ENCODE data around the gene NDUFA6.

NDUFA6 gene

DNA sequence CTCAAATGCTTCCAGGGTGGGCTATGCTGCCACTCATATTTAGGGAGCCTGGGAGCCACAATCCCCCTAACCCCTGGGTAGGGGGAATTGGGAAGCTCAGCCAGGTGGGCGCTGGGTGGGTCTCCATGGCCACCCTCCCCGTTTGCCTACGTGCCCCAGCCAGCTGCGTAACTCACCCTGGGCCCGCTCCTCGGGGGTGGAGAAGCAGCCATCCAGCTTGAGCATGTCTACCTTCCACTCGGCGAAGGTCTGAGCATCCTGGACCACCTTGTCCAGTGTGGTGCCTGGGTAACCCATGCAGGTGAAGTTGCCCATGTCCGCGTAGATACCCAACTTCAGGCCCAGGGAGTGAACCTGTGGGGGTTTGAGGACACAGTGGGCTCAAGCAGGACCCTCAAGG lies 23.6 kb downstream of the NDUFA6 start:
- no peak overlapping the region for H3K4me2 ChIP-seq (ENCODE audit: low read depth, low read length)
- no peaks in the 10 kb centered on the region for H3K36me3 ChIP-seq (replicated peaks; ENCODE audit: insufficient read depth, low read length)

DNA sequence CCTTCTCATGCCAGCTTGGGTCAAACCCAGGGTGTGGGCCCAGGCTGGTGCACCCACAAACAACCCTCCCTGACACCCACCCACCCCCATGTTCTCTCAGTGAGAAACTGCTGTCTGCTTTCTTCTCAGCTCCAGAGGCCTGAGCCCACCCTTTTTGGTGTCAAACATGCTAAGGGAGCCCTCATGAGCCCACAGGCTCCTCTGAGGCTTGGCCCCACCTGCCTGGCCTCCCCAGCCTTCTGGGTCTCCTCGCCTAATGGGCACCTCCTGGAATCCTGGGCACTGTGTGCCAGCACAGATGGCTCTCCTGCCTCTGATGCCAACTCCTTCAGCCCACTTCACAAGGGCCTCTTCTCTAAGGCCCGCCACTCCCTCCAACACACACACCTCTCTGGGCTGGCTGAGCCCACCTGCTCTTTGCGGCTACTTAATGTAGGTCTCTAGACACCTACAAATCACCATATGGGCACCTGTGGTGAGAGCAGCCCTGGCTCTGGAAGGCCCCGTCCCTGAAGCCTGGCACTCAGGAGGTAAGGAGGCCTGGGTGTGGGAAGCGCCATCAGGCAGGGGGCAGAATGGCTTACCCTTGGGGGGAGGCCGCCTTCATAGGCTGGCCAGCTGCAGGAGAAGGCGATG lies 24.3 kb downstream of the NDUFA6 start:
- no peak overlapping the region for H3K4me3 ChIP-seq (ENCODE audit: low read length)
- no peaks in the 10 kb centered on the region for H3K27me3 ChIP-seq (replicated peaks; ENCODE audit: insufficient read depth, low read length)
- no peak for DNase-seq
- H3K9me3 ChIP-seq (replicated peaks; ENCODE audit: insufficient read depth, low read length): no peaks in the 10 kb centered on the region
- no peaks in the 10 kb centered on the region for H4K20me1 ChIP-seq (ENCODE audit: insufficient read depth, low read length)
- no peak overlapping the region for H3K9ac ChIP-seq (ENCODE audit: low read length)
- H3K4me1 ChIP-seq (ENCODE audit: low read length): peaks cover 10% of the 10 kb centered on the region
- peaks cover 13% of the 10 kb centered on the region; the same call in 1 of the 2 replicates for H3F3A ChIP-seq (ENCODE audit: insufficient read depth, low read length)
- no peak overlapping the region for H3K27ac ChIP-seq (ENCODE audit: low read length)
- H3K36me3 ChIP-seq (replicated peaks; ENCODE audit: insufficient read depth, low read length): no peaks in the 10 kb centered on the region
- TF ChIP-seq CTCF (IDR thresholded peaks at IDR 0.05; ENCODE audit: low read length) (no peak), EZH2 (optimal IDR thresholded peaks at IDR 0.05; ENCODE audit: low read depth, low read length) (no peak), EZH2phosphoT487 (IDR thresholded peaks at IDR 0.05; ENCODE audit: low read length) (no peak)
- no peak overlapping the region for H3K4me2 ChIP-seq (ENCODE audit: low read depth, low read length)
- no peaks in the 10 kb centered on the region for H3K79me2 ChIP-seq (ENCODE audit: low read length)
- no peaks in the 10 kb centered on the region for H3K9me2 ChIP-seq (replicated peaks; ENCODE audit: insufficient read depth, low read length)
- no peak overlapping the region for H2AFZ ChIP-seq (ENCODE audit: low read length)

More for the DNA sequence above, 23.6 kb downstream of the NDUFA6 start:
- H2AFZ ChIP-seq (ENCODE audit: low read length): no peak overlapping the region
- H3K27ac ChIP-seq (ENCODE audit: low read length): no peak overlapping the region
- H3K4me3 ChIP-seq (ENCODE audit: low read length): no peak overlapping the region
- H3K9me3 ChIP-seq (replicated peaks; ENCODE audit: insufficient read depth, low read length): no peaks in the 10 kb centered on the region
- H3K9me2 ChIP-seq (replicated peaks; ENCODE audit: insufficient read depth, low read length): no peaks in the 10 kb centered on the region
- DNase-seq: no peak
- H3F3A ChIP-seq (ENCODE audit: insufficient read depth, low read length): peaks cover 13% of the 10 kb centered on the region; the same call in 1 of the 2 replicates
- H3K9ac ChIP-seq (ENCODE audit: low read length): no peak overlapping the region
- no peaks in the 10 kb centered on the region for H4K20me1 ChIP-seq (ENCODE audit: insufficient read depth, low read length)
- peaks cover 12% of the 10 kb centered on the region for H3K4me1 ChIP-seq (ENCODE audit: low read length)
- H3K79me2 ChIP-seq (ENCODE audit: low read length): no peaks in the 10 kb centered on the region
- TF ChIP-seq CTCF (IDR thresholded peaks at IDR 0.05; ENCODE audit: low read length): no peak
- TF ChIP-seq EZH2 (optimal IDR thresholded peaks at IDR 0.05; ENCODE audit: low read depth, low read length): no peak
- no peak for TF ChIP-seq EZH2phosphoT487 (IDR thresholded peaks at IDR 0.05; ENCODE audit: low read length)
- no peaks in the 10 kb centered on the region for H3K27me3 ChIP-seq (replicated peaks; ENCODE audit: insufficient read depth, low read length)

DNA sequence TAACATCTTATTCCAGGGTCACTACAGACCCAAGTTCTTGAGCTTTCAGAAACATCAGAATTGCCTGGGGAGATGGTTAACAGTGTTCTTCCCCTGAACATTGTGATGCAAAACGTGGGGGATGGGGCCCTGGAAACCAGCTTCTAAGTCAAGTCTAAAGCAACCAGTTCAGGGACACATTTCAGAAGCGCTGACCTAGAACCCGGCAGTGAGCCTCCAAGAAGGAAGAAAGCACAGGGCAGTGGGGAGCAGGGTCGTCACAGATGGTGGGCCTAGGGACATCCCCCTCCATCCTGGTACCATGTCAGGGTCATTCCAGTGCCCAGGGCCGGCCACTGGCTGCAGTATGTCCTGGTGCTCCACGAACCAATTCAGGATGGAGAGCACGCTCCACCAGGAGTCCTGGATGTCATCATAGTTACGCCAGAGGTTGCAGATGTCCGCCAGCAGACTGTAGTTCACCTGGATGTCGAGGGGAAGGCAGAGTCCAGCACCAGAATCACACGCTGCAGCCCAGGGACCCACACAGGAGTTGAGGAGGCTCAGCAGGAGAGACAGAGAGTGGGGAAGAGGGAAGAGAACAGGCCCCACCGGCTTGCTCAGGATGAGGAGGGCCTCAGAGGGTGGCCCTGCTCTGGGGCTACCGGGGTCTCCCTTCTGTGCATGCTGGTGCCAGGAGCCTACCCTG lies 25.0 kb downstream of the NDUFA6 start:
- Histone ChIP-seq H3K4me2 (ENCODE audit: low read depth, low read length) (no peak overlapping the region), H3K27ac (ENCODE audit: low read length) (no peak overlapping the region), H3F3A (ENCODE audit: insufficient read depth, low read length) (peaks cover 9% of the 10 kb centered on the region; the same call in 1 of the 2 replicates), H3K36me3 (replicated peaks; ENCODE audit: insufficient read depth, low read length) (no peaks in the 10 kb centered on the region), H3K79me2 (ENCODE audit: low read length) (no peaks in the 10 kb centered on the region), H3K9me3 (replicated peaks; ENCODE audit: insufficient read depth, low read length) (no peaks in the 10 kb centered on the region), H3K4me1 (ENCODE audit: low read length) (0 out of 2 replicates have a peak, but pooled peaks cover 6% of the 10 kb centered on the region), H3K27me3 (replicated peaks; ENCODE audit: insufficient read depth, low read length) (no peaks in the 10 kb centered on the region), H3K4me3 (ENCODE audit: low read length) (no peak overlapping the region), H3K9ac (ENCODE audit: low read length) (no peak overlapping the region), H3K9me2 (replicated peaks; ENCODE audit: insufficient read depth, low read length) (no peaks in the 10 kb centered on the region), H4K20me1 (ENCODE audit: insufficient read depth, low read length) (no peaks in the 10 kb centered on the region), H2AFZ (ENCODE audit: low read length) (no peak overlapping the region)
- TF ChIP-seq CTCF (IDR thresholded peaks at IDR 0.05; ENCODE audit: low read length) (no peak), EZH2 (optimal IDR thresholded peaks at IDR 0.05; ENCODE audit: low read depth, low read length) (no peak), EZH2phosphoT487 (IDR thresholded peaks at IDR 0.05; ENCODE audit: low read length) (no peak)
- no peak for DNase-seq

Measured in MM.1S (cell line).